Breast epithelium (tissue), 3 donors: ENCODE measurements around the gene LILRA6.

Experiments
- POLR2A ChIP-seq: fragments of 450-650 bp; IDR thresholded peaks from one replicate; pipeline ENCODE4 v1.6.1; 2016; ENCODE audit warnings: antibody characterized with exemption, mild to moderate bottlenecking, moderate library complexity
- POLR2AphosphoS5 ChIP-seq, 3 donors: sonication (generic); formaldehyde crosslinking; IDR thresholded peaks; one replicate each; pipeline ENCODE4 v1.6.1; 2017; ENCODE audit warnings: antibody characterized with exemption in 3 of 3

DNA sequence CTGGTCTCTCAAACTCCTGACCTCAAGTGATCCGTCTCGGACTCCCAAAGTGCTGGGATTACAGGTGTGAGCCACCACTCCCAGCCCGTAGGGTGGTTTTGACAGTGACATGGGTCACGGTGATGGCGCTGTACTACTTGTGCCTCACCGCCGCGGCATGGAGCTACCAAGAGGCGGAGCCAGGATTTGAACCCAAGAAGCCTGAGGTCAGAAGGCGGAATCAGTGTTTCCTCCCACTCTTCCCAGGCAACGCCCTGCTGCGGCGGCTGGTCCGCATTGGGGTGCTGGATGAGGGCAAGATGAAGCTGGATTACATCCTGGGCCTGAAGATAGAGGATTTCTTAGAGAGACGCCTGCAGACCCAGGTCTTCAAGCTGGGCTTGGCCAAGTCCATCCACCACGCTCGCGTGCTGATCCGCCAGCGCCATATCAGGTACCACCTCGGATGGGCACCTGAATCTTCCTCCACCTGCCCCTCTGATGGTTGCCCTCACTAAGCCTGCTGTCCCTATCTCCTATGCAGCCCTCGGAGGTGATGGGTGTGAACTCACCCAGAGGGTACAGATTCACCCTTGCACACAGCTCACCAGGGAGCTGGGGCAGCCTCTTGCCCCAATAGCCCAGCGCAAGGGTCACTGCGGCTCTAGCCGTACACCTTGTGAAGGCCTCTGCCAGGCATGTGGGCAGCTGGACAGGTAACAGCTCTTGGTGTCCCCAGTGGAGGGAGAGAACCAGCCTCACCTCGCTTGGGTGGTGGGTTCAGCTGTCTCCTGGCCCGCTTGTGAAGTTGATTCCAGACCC is 36.4 kb downstream of the LILRA6 start:
- no peak for TF ChIP-seq POLR2A
- no peak for TF ChIP-seq POLR2AphosphoS5 (IDR thresholded peaks at IDR 0.05)
